ENCODE results near the gene EIF4A3.

EIF4A3 gene

GRCh38 chr17:80111702-80112470 is 35.0 kb downstream of the EIF4A3 start:
- no peak for DNase-seq (ENCODE audit: low read depth)

- no peak for DNase-seq (ENCODE audit: low read depth)
Observed at GRCh38 chr17:80110927-80111701, 35.8 kb downstream of the EIF4A3 start.

DNA sequence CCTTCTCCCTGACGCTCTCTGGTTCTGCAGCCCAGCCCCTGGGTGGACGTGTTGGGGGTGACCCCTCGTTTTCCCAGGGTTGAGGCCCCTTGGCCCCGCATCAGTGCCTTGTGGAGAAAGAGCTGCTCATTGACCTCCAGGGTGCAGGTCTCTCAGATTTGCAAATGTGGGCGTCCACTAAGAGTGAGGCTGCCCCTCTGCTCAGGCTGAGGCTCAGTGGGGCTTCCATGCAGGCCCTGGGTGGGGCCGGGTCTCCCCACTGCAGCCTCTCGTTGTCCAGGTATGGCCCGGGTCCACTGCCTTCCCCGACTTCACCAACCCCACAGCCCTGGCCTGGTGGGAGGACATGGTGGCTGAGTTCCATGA is 36.5 kb downstream of the EIF4A3 start:
- DNase-seq (ENCODE audit: low read depth), result no peak

GRCh38 chr17:80109713-80110446 is 37.0 kb downstream of the EIF4A3 start:
- no peak for DNase-seq (ENCODE audit: low read depth)

DNA sequence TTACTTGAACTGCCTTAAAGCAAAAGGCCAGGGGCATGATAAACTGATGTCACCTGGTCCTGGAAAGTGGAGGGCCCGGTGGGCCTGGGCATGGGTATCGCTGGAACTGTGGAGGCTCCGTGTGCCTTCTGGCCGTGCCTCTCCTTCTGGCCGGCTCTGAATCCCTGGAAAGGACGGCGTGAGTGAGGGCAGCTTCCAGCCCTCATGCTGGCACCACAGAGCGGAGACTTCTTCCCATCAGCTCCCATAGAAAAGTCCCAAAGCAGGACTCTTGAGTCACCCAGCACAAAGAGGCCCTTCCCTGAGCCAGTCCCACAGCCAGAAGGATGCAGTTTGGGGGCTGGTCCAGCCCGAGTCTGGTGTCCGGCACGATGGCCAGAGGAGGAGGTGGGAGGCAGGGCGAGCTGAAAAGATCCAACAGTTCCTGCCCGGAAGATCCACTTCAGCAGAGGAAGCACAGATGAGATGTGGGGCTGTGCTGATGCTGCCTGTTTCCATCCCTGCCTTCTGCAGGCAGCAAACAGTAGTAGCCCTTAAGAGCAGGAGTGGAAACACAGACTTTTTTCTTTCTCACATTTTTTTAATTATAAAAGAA is 37.8 kb downstream of the EIF4A3 start:
- no peak for DNase-seq (ENCODE audit: low read depth)

DNA sequence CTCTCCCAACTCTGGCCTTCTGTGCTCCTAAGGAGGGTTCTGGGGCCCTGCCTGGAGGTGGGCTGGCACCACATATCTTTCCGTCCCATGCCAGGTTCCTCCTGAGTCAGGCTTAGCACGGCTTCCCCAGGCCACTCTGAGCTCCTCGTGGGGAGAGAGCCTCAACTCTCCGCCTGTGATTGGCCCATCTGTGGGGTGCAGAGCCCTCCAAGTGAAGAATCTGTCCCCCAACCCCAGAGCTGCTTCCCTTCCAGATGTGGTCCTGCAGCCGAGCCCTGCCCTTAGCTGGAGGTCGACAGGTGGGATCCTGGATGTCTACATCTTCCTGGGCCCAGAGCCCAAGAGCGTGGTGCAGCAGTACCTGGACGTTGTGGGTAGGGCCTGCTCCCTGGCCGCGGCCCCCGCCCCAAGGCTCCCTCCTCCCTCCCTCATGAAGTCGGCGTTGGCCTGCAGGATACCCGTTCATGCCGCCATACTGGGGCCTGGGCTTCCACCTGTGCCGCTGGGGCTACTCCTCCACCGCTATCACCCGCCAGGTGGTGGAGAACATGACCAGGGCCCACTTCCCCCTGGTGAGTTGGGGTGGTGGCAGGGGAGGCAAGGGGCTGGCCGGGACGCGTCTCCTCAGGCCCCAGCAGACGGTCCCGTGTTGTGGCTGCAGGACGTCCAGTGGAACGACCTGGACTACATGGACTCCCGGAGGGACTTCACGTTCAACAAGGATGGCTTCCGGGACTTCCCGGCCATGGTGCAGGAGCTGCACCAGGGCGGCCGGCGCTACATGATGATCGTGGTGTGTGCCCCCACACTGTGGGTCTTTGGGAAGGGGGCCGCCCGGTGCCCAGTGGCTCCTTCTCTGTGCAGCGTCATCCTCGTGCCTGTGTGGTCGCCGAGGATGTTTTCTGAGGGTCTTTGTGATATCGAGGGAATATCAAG is 38.6 kb downstream of the EIF4A3 start:
- no peak for DNase-seq (ENCODE audit: low read depth)

DNA sequence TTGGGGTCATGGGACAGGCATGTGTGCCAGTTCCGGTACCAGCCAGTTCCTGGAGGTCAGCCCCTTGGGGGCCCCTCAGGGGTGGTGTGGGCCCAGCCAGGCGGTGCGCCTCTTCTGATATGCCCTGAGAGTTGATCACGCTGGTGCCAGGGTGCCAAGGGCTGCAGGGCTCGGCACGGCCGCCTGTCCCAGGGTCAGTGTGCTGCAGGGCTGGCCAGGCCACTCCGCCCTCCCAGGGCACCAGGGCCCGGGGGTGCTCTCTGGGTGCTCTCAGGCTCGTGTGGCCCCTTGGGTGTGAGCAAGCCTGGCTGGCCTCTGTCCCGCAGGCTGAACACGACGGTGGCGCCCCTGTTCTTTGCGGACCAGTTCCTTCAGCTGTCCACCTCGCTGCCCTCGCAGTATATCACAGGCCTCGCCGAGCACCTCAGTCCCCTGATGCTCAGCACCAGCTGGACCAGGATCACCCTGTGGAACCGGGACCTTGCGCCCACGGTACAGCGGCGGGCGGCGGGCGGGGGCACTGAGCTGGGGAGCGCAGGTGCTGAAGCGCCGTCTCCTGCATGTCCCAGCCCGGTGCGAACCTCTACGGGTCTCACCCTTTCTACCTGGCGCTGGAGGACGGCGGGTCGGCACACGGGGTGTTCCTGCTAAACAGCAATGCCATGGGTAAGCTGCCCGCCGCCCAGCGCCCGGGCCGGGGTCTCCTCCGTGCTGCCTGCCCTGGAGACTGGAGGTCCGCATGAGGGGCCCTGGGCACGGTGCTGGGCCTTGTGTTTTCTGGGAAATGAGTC is 39.5 kb downstream of the EIF4A3 start:
- DNase-seq (ENCODE audit: low read depth), result no peak

GRCh38 chr17:80106751-80107150 is 40.2 kb downstream of the EIF4A3 start:
- DNase-seq (ENCODE audit: low read depth), result no peak

- no peak for DNase-seq (ENCODE audit: low read depth)
Observed at GRCh38 chr17:80106176-80106575, 40.8 kb downstream of the EIF4A3 start.

DNA sequence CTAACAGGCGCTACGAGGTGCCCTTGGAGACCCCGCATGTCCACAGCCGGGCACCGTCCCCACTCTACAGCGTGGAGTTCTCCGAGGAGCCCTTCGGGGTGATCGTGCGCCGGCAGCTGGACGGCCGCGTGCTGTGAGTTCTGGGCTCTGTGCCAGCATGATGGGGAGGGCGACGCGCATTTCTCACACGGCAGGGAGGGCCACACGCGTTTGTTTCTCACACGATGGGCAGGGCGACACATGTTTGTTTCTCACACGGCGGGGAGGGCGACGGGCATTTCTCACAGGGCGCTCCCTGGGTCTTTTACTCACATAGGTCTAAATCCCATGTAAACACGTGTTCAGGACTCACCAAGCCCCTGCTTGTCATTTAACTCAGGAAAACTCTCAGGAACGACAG is 41.2 kb downstream of the EIF4A3 start:
- DNase-seq (ENCODE audit: low read depth), result no peak

GRCh38 chr17:80104956-80105375 is 42.0 kb downstream of the EIF4A3 start:
- no peak for DNase-seq (ENCODE audit: low read depth)

- no peak for DNase-seq (ENCODE audit: low read depth)
Observed at GRCh38 chr17:80104321-80104955, 42.5 kb downstream of the EIF4A3 start.

DNA sequence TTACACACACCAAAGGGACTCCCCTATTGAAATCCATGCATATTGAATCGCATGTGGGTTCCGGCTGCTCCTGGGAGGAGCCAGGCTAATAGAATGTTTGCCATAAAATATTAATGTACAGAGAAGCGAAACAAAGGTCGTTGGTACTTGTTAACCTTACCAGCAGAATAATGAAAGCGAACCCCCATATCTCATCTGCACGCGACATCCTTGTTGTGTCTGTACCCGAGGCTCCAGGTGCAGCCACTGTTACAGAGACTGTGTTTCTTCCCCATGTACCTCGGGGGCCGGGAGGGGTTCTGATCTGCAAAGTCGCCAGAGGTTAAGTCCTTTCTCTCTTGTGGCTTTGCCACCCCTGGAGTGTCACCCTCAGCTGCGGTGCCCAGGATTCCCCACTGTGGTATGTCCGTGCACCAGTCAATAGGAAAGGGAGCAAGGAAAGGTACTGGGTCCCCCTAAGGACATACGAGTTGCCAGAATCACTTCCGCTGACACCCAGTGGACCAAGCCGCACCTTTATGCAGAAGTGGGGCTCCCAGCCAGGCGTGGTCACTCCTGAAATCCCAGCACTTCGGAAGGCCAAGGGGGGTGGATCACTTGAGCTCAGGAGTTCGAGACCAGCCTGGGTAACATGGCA is 43.4 kb downstream of the EIF4A3 start:
- DNase-seq (ENCODE audit: low read depth), result no peak

DNA sequence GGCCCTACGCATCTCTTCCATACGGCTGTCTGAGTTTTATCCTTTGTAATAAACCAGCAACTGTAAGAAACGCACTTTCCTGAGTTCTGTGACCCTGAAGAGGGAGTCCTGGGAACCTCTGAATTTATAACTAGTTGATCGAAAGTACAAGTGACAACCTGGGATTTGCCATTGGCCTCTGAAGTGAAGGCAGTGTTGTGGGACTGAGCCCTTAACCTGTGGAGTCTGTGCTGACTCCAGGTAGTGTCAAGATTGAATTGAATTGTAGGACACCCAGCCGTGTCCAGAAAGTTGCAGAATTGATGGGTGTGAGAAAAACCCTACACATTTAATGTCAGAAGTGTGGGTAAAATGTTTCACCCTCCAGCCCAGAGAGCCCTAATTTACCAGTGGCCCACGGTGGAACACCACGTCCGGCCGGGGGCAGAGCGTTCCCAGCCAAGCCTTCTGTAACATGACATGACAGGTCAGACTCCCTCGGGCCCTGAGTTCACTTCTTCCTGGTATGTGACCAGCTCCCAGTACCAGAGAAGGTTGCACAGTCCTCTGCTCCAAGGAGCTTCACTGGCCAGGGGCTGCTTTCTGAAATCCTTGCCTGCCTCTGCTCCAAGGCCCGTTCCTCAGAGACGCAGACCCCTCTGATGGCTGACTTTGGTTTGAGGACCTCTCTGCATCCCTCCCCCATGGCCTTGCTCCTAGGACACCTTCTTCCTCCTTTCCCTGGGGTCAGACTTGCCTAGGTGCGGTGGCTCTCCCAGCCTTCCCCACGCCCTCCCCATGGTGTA is 44.1 kb downstream of the EIF4A3 start:
- no peak for DNase-seq (ENCODE audit: low read depth)

DNA sequence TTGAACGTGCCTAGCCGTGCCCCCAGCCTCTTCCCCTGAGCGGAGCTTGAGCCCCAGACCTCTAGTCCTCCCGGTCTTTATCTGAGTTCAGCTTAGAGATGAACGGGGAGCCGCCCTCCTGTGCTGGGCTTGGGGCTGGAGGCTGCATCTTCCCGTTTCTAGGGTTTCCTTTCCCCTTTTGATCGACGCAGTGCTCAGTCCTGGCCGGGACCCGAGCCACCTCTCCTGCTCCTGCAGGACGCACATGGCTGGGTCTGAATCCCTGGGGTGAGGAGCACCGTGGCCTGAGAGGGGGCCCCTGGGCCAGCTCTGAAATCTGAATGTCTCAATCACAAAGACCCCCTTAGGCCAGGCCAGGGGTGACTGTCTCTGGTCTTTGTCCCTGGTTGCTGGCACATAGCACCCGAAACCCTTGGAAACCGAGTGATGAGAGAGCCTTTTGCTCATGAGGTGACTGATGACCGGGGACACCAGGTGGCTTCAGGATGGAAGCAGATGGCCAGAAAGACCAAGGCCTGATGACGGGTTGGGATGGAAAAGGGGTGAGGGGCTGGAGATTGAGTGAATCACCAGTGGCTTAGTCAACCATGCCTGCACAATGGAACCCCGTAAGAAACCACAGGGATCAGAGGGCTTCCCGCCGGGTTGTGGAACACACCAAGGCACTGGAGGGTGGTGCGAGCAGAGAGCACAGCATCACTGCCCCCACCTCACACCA is 44.8 kb downstream of the EIF4A3 start:
- DNase-seq (ENCODE audit: low read depth), result no peak

GRCh38 chr17:80101011-80101945 is 45.6 kb downstream of the EIF4A3 start, which contains the start of gene GAA:
Gene GAA, plus strand, starts transcription at chr17:80101581. Its CDS starts 3,006 bp downstream, at chr17:80104587.
- peak; percentile 78 for DNase-seq (ENCODE audit: low read depth)

DNA sequence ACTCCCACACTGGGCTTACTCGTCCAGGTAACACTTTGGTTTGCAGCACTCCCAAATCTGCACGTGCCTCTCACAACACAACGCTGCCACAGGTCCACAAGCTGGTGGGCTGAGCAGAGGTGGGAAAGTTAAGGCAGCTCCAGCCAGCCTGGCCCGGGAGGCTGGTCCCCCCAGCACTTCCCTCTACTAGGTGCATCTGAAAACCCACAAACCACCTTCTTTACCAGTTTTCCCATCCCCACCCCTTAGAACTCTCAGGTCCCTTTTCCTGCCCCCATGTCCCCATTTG is 46.9 kb downstream of the EIF4A3 start:
- DNase-seq (ENCODE audit: low read depth), result no peak

Measured in T-helper 22 cell (primary cell).